Amygdala (tissue), 56 donors: ENCODE results near the gene VIPR2.

Experiments used
- DNase-seq, 56 donors: peaks; one replicate each; lab custom pipeline; 2025; lab: John Stamatoyannopoulos, UW

VIPR2 gene

DNA sequence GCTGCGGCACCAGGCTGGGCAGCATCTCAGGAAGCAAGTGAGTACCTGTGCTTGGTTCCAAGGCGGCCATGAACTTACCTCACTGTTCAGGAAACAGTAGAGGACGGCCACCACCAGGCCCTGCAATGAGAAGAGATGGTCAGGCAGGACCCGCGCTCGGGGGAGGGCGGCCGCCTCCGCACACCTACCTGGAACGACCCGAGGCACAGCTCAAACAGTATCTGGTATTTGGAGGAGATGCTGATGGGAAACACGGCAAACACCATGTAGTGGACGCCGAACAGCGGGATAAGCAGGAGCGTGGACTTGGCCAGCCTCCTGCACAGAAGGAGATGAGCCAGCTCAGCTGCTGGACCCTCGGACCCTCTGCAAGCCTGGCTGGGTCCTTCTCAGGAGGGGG lies 112.9 kb downstream of the VIPR2 start:
- DNase-seq: no peak

DNA sequence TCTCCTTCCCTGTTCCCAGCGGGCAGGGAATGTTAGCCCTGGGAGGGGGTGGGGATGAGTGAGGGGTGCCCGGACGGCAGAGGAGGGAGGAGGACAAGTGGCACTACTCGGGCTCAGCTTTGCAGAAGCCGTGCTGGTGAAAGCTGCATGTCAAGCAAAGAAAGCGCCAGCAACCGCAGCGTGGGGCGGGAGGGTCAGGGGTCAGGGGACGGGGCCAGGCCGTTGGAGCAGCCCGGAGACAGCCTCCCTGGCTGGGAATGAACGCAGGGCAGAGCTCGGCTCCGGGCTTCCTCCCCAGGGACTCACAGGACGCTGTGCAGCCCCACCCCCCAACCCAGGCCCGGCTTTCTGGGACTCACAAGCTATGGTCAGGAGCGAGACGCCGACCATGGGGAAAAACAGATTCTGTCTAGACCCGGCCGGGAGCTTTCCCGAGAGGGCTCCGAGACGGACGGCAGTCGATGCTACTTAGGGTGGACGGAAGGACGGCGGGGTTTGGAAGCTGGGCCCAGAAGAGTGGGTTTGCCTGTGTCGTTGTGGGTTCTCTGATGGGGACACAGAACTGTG lies 113.4 kb downstream of the VIPR2 start:
- DNase-seq: peak in 4 of 56 donors; percentile 22 to 55 (median 31)

DNA sequence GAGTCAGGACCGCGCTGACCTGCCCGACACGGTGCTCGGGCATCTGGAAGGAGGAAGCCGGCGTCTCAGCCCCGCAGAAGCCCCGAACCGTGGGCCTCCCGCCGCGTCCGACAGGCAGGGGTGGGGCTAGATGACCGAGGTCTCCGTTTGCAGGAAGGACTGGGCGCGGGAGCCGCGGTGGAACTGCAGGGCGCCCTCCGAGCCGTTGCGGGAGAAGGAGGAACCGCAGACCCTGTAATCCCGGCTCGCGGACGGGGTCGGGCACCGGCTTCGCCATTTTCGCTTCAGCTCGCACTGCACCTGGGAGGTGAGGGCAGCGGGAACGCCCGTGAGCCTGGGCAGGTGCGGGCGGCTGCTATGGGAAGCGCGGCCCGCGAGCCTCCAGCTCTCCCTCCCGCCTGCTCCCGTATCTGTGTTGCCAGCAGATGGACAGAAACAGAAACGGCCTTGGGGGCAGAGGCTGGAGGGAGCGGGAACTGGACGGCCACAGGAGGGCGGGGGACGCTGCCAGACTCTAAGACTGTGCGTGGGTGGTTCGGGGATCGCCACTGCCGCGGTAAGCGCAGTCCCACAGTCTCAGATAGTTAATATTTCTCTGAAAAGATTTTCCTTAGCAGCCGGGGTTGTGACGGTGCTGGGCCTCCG lies 114.1 kb downstream of the VIPR2 start:
- peak in 11 of 56 donors; percentile 25 to 61 (median 37) for DNase-seq

DNA sequence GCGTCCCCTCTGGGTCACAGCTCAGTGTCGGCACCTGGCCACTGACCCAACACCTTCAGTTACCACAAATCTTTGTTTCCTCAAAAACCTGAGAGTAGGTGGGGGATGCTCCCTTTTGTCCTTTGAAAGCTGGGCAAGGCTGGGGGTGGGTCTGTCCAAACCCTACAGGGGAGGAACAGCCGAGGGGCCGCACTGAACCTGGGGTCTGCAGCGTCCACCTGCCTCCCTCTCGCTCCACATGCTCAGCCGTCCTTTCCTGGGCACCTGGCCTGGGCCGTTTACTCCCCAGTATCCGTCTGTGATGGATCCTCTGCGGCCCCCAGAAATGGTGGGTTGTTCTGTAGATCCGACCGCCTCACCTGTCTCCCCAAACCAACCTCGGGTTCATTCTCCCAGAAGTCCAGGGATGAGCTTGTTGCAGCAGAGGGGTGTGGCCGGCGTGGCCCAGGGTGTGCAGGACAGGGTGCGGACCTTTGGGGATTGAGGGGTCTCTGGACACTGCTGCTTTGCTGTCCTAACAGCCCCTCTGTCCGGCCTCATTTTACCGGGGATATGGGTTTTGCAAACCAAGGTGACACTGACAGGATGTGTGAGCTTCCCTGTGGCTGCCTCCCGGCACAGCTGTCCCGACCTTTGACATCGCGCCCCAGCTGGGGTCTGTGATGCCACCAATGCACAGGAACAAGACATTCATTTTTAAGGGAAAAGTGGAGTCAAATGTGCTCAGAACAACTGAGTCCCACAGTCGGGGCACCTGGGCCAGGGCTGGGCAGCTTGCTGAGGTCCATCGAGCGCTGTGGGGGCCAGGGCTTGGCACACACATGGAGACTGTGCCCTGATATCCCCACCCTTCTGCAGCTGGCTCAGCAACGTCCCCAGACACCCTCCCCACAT lies 115.9 kb downstream of the VIPR2 start:
- no peak for DNase-seq

DNA sequence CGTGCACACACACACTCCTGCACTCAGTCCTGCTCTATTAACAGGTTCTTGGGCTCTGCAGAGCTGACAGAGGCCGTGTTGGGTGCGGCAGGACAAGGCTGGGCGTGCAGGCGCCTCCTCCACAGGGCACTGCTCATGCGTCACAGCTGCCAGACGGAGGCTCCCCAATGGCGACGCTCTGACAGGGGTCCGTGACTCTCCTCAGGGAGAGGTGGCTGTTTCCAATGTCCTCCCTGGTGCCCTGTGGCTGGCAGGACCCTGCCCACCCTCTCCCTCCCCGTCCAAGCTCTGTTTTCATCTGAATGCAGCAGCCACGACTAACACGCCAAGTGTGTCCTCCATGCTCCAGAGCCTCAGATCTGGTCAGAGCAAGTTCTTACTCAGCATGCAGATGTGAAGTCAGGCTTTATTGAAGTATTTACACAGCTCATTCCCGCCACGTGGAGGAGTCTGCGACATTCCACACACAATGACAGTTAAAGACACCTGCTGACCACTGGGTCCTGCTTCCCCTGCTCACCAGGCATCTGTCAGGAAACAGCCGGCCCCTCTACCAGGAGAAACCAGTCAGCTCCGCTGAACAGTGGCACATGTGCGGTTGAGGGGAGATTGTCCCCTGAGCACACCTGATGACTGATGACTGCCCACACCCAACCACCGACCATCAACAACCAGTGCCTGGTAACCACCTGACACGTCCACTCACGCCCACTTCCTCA lies 116.7 kb downstream of the VIPR2 start:
- no peak for DNase-seq

DNA sequence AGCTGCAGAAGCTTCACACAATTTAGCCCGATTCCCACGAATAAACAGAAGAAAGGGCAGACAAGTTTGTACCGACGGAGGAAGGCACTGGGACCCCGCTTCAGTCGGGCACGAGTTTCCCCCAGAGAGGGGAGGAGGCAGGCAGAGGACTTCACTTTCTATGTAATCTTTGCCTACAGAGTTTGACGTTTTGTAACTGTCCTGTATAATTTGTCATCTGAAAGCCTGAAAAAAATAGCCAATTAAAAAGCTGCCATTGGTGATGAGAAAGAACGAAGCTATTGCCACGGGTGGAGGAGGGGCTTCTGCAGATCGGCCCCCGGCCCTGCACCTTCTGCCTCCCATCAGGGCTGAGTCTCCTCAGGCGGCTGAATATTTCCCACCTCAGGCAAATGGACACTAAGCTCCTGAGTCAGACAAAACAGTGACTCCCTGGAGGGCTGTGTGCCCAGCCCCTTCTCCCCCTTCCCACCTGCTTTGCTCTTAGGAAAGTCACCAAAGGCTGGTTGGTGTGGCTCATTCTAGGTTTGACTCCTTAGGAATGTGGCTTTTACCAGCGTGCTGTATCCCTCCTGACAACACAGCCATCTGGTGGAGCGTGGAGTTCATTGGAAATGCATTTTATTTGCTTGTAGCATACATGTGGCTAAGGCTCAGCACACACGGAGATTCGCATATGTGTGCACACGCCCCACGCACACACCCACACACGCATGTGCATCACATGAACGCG lies 117.4 kb downstream of the VIPR2 start:
- no peak for DNase-seq

DNA sequence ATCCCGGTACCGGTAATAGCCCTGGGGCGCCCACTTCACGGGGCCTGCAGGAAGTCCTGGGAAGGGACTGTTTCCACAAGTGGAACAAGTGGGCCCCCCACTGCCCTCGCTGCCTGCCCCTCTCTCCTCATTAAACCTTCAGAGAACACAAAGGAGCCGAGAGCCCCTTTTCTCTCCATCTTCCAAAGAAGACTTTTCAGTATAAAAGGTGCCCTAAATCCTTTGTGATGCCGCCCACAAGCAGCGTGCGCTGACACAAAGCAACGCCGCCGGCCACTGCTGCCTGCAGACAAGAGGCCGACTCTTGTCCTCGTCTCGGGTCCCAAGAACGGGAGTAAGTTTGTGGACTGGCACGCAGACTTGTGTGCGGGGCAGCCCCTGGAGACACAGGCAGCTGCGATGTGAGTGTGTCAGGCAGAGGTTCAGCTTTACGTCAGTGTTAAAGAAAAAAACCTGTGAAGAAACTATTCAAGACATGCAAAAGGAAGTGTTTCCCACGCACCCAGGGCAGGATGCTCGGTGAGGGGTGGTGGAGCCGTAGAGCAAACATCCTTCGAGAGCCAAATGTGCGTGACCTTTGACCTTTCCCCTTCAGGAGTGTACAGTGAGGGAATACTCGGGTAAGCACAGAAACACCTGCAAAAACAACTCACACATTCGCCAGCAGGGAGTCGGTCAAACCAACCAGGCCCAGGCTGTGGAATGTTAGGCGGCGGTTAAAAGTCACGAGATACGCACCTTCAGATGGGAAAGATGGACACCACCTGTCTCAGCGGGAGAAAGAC lies 118.2 kb downstream of the VIPR2 start:
- no peak for DNase-seq

DNA sequence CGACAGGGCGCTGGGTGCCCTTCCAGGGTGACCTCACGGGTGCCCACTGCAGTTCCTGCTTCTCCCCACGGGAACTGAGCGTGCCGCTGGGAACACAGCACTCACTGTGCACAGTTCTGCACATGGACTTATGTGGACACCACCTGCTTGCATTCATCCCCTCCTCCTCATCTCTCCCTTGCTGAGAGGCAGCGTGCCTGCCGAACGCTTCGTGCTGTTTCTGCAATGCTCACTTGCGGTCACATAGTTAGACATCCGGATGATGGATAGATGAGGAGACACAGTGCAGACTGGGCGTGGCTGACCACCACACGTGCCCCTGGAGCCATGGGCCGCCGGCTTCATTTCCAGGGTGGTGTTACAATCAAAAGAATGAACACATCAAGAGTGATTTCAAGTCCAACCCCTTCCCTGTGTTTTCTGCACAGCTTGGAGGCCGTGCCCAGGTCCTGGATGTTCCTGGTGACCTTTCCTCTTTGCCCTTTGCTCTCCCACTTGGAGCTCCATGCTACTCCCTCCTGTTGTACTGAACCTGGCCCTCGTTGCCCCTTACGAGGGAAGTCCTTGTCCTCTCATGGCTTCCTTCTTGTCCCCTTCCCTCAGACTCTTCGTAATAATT lies 119.4 kb downstream of the VIPR2 start:
- DNase-seq: peak in 1 of 56 donors; percentile 6

DNA sequence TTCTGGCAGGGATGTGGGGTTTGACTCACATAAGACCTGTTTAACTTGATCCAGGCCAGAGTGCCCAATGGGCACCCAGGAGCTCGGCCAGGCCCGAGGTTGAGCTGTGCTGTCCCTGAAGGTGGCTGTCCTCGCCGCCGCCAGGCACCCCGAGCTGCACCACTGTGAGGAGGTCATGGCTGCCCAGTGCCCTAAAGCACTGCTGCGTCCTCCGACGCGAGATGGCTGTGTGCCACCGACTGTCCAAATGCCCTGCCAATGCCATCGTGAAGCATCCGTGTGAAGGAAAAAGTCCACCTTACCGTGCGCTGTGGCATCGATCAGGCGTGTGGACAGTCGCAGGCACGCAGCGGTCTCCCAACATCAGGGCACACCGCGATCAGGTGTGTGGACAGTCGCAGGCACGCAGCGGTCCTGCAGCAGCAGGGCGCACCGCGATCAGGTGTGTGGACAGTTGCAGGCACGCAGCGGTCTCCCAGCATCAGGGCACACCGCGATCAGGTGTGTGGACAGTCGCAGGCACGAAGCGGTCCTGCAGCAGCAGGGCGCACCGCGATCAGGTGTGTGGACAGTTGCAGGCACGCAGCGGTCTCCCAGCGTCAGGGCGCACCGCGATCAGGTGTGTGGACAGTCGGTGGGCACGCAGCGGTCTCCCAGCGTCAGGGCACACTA lies 120.3 kb downstream of the VIPR2 start:
- DNase-seq: no peak

DNA sequence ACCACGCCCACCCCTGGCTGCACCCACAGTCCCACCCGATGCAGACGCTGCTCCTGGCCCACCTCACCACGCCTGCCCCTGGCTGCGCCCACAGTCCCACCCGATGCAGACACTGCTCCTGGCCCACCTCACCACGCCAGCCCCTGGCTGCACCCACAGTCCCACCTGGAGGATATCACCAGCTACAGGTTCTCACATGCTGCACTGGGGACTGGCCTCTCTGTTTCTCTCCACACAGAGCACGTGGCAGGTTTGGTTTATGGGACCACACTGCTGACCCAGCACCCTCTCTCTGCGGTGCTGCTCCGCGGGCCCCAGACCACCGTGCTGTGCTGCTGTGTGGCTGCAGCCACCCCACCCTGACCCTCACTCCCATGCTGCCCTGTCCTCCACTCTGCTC lies 120.9 kb downstream of the VIPR2 start:
- no peak for DNase-seq

DNA sequence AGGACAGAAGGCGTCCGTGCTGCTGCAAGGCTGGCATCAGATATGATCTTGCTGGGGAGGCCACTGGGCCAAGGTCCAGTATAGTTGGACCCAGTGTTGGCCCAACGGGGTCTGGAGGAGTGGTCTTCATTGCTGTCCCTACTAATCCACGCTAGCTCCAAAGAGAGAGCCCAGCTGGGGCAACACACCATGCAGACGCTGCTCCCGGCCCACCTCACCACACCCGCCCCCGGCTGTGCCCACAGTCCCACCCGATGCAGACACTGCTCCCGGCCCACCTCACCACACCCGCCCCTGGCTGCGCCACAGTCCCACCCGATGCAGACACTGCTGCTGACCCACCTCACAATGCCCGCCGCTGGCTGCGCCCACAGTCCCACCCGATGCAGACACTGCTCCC lies 121.5 kb downstream of the VIPR2 start:
- no peak for DNase-seq

DNA sequence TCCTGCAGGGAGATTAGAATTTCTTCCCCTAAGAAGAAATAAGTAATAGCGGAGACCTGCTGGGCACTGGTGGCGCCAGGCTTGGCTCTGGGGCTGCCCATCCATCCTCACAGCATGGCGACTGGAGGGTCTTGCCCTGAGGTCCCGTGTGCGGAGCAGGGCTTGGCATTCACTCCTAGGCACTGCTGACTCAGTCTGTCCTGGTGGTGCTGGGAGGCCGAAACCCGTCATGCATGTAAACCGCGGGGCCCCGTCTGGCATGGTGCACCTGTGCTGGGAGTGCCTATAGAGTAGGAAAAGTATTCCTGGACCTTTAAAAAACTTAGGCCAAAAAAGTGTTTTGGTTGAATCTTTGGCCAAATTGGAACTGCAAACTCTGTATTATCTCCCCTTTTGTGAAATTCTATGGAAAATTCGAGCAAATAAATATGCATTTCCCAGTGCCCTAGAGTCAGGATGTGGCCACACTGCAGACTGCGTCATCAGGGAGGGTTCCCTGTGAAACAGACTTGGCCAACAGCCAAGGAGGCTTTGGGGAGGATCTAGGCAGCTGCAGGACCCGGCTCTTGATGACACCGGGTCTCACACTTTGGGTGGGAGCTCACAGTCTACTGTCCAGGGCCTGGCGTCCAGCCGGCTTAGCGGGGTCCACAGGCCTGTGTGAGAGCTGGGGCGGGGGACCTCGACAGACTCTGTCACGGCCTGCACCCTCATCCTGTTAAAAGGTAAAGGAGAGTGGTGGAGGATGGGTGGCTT lies 122.3 kb downstream of the VIPR2 start:
- no peak for DNase-seq

DNA sequence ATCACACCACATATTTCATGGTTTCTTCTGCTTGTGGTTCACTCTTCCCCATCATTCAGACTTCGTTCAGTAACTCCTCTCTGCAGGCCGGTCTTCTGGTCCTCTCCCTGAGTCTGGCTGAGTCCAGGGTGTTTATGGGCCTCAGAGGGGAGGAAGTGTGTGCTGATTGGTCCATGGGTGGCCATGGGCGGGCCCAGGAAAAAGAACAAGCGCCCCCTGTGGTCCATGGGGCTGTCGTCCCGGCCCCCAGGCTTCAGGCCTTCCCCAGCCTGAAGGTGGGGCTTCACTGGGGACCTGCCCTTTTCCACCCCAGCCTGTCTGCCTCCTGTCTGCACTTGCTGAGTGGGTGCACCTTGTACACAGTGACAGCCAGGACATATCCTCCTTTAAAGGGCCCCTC lies 123.7 kb downstream of the VIPR2 start:
- no peak for DNase-seq

DNA sequence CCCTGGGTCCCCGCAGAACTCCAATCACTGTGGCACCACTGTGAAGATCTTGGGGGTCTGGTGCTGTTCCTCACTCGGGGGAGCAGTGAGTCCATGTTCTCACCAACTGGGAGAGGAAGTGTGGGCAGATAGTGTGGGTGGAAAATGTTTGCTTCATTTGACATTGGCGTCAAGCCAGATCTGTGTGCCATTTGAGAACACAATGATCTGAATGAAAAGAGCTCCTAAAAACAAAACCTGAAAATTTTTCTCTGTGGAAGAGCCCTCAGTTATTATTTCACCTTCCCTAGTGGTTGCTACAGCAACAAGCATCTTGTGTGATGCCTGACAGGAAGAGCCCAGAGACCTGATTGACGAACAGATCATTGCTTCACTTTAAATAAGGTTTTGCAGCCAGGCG lies 125.6 kb downstream of the VIPR2 start:
- DNase-seq: peak in 2 of 56 donors; percentile 28 to 49

DNA sequence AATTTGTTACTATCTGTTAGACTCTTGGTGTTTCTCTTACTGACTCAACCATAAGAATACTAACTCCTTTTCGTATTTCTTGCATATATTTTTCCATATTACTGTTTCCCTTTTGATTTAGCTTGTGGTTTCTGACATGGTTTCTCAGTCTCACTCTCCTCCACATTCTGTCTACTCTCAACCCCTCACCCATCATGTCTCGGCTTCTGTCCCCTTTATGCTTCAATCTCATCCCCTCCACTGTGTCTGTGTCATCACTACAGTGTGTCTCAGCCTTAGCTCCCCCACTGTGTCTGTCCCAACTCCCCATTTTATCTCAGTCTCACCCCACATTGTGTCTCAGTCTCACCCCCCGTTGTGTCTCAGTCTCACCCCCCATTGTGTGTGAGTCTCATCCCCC lies 126.9 kb downstream of the VIPR2 start:
- no peak for DNase-seq

DNA sequence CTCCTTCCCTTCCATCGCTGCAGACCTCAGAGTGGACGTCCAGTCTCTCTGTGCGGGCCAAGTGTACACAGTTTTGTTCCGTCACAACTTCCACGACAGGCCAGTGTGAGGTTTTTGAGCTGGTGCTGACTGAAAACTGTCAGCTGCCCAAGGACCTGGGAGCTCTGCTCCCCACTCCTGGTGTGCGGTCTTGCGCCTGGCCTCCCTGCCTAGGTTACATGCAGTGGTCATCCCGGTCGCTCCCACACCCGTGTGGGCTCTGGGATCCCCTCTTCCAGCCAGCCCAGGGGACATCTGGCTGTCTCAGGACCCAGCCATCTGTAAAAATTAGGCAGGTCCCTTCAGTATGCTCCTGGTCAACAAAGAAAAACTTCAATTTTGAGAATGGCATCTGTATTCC lies 127.5 kb downstream of the VIPR2 start:
- DNase-seq: no peak

DNA sequence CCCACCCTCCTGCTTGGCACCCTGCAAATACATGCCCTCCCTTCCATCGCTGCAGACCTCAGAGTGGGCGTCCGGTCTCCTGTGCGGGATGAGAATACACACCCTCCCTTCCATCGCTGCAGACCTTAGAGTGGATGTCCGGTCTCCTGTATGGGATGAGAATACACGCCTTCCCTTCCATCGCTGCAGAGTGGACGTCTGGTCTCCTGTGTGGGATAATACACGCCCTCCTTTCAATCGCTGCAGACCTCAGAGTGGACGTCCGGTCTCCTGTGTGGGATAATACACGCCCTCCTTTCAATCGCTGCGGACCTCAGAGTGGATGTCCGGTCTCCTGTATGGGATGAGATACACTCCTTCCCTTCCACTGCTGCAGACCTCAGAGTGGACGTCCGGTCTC lies 128.1 kb downstream of the VIPR2 start:
- no peak for DNase-seq
